Hematopoietic multipotent progenitor cell (in vitro differentiated cells): ENCODE data around the gene FLRT1. TPM values are rescaled to one million over a fixed set of nuclear protein-coding genes. Genes with fewer than 3 reads are reported as not detected.

ENCODE experiments used
- DNase-seq, 3 donors: peaks; one replicate each; pipeline ENCODE4 v3.0.0-alpha.2; 2011 to 2015; ENCODE audit warnings: low read depth in 2 of 3, low spot score in 2 of 3
- total RNA-seq: library from RNA; depleted of rRNA; stranded (reverse); fragments of >200 nt; gene quantifications from one replicate; pipeline ENCODE4 v1.2.3, GENCODE V29; 2012

The FLRT1 gene
- total RNA-seq, 1 donor: under 0.01 TPM

DNA sequence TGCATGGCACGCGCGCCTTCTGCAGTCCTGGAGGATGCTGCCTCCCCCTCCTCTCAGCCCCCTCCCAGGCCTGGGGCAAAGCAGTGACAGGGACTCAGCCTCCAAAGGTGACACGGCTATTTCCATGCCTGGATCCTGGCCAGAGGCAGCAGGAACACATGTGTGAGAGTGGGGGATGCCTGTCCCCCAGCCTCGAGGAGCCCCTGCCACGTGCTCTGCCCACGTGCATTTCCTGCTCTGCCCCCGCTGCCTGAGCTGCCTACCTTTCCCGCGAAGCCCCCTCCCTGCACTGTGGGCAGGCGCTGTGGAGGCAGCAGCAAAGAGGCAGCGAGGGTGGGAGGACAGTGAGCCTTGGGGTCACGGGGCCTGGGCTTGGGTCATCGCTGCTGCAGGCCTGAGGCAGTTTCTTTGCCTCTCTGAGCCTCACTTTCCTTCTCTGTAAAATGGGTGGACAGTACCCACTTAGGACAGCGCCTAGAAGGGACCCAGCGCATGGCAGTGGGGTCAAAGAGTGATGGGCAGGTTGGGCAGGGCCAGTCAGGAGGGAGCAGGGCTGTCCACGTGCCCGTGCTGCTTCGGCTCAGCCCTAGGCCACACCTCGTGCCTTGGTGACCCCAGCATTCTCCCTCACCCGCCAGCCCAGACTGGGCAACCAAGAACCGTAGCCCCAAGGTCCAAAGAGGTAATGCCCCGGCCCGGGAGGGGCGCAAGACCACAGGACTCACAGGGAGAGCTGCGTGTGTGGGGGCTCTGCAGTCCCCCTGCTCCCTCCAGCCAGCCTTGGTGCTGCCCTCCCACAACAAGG lies 48.6 kb downstream of the FLRT1 start:
- DNase-seq: no peak

- DNase-seq: no peak
Observed at GRCh38 chr11:64084951-64085710, 49.4 kb downstream of the FLRT1 start.

Other genes starting within 250 kb of the FLRT1 start
- gene SPINDOC, start 222.5 kb upstream of the FLRT1 start, total RNA-seq: 21.3 TPM
- 19.4 TPM for gene MARK2, start 196.8 kb upstream of the FLRT1 start, total RNA-seq
- 0.54 TPM for gene RCOR2, start 118.8 kb upstream of the FLRT1 start, total RNA-seq
- gene NAA40, start 96.9 kb upstream of the FLRT1 start, total RNA-seq: 13.5 TPM
- 382 TPM for gene COX8A, start 61.3 kb upstream of the FLRT1 start, total RNA-seq
- 62.7 TPM for gene OTUB1, start 49.5 kb upstream of the FLRT1 start, total RNA-seq
- 22.4 TPM for gene MACROD1, start 130.2 kb downstream of the FLRT1 start, total RNA-seq
- gene STIP1, start 150.2 kb downstream of the FLRT1 start, total RNA-seq: 77.3 TPM
- gene FERMT3, start 170.8 kb downstream of the FLRT1 start, total RNA-seq: 221 TPM
- 33.1 TPM for gene TRPT1, start 190.3 kb downstream of the FLRT1 start, total RNA-seq
- gene NUDT22, start 190.3 kb downstream of the FLRT1 start, total RNA-seq: 60.1 TPM
- gene DNAJC4, start 194.6 kb downstream of the FLRT1 start, total RNA-seq: 44.7 TPM
- gene VEGFB, start 198.7 kb downstream of the FLRT1 start, total RNA-seq: 15.9 TPM
- gene FKBP2, start 205.2 kb downstream of the FLRT1 start, total RNA-seq: 36.6 TPM
- 77.0 TPM for gene PPP1R14B, start 211.0 kb downstream of the FLRT1 start, total RNA-seq
- gene PLCB3, start 215.6 kb downstream of the FLRT1 start, total RNA-seq: 25.9 TPM
- gene BAD, start 248.7 kb downstream of the FLRT1 start, total RNA-seq: 32.6 TPM
- 15.1 TPM for gene GPR137, start 249.9 kb downstream of the FLRT1 start, total RNA-seq